KMS-11 (cell line): ENCODE results near the gene ARMC3.

Source experiments
- H2AFZ ChIP-seq: fragments of 200-600 bp; sonication (generic); 2 replicates; pipeline ENCODE4 v1.6.1; 2016; ENCODE audit warnings: antibody characterized with exemption, mixed run types, low read depth
- H3K27ac ChIP-seq: fragments of 200-600 bp; sonication (generic); 2 replicates; pipeline ENCODE4 v1.6.1; 2016; ENCODE audit warnings: mild to moderate bottlenecking, mixed run types
- H3K27me3 ChIP-seq: fragments of 200-600 bp; sonication (generic); 2 replicates; pipeline ENCODE4 v1.6.1; 2017; ENCODE audit warnings: mild to moderate bottlenecking, low read depth, mixed run types, moderate library complexity; ENCODE audit not compliant: insufficient read depth
- H3K36me3 ChIP-seq: fragments of 200-600 bp; sonication (generic); 2 replicates; pipeline ENCODE4 v1.6.1; 2017; ENCODE audit warnings: mild to moderate bottlenecking, mixed run types; ENCODE audit not compliant: insufficient read depth
- H3K4me1 ChIP-seq: fragments of 200-600 bp; sonication (generic); 2 replicates; pipeline ENCODE4 v1.6.1; 2016; ENCODE audit warnings: mild to moderate bottlenecking, low read depth, mixed run types; ENCODE audit not compliant: poor library complexity, severe bottlenecking
- H3K4me2 ChIP-seq: fragments of 200-600 bp; sonication (generic); 2 replicates; pipeline ENCODE4 v1.7.0; 2016; ENCODE audit warnings: mild to moderate bottlenecking, mixed run types
- H3K4me3 ChIP-seq: fragments of 200-600 bp; sonication (generic); IDR thresholded peaks from 2 replicates; pipeline ENCODE4 v1.6.1; 2017; ENCODE audit warnings: low read depth, low read length, mixed read lengths; ENCODE audit not compliant: insufficient read depth
- H3K79me2 ChIP-seq: fragments of 200-600 bp; sonication (generic); 2 replicates; pipeline ENCODE4 v1.6.1; 2016; ENCODE audit warnings: low read depth, mixed run types; ENCODE audit not compliant: insufficient read depth
- H3K9ac ChIP-seq: fragments of 200-600 bp; sonication (generic); 2 replicates; pipeline ENCODE4 v1.6.1; 2016; ENCODE audit warnings: mild to moderate bottlenecking, mixed run types
- H4K20me1 ChIP-seq: fragments of 200-600 bp; sonication (generic); 2 replicates; pipeline ENCODE4 v1.6.1; 2016; ENCODE audit warnings: mild to moderate bottlenecking, mixed run types; ENCODE audit not compliant: insufficient read depth
- TF ChIP-seq, protein P1 (sequence below): fragments of 200-600 bp; sonication (generic); conservative IDR thresholded peaks from 2 replicates; pipeline ENCODE4 v1.6.1; 2017; ENCODE audit warnings: low read depth, mild to moderate bottlenecking, antibody characterized with exemption, low read length, moderate library complexity, mixed read lengths

Gene ARMC3

GRCh38 chr10:23019633-23020032 lies 91.8 kb downstream of the ARMC3 start:
- no peak overlapping the region for H3K9ac ChIP-seq
- no peaks in the 10 kb centered on the region for H3K36me3 ChIP-seq
- H3K27me3 ChIP-seq, result no peaks in the 10 kb centered on the region
- H3K27ac ChIP-seq, result no peak overlapping the region
- H2AFZ ChIP-seq, result no peak overlapping the region
- no peaks in the 10 kb centered on the region for H3K79me2 ChIP-seq
- TF ChIP-seq, protein P1, sequence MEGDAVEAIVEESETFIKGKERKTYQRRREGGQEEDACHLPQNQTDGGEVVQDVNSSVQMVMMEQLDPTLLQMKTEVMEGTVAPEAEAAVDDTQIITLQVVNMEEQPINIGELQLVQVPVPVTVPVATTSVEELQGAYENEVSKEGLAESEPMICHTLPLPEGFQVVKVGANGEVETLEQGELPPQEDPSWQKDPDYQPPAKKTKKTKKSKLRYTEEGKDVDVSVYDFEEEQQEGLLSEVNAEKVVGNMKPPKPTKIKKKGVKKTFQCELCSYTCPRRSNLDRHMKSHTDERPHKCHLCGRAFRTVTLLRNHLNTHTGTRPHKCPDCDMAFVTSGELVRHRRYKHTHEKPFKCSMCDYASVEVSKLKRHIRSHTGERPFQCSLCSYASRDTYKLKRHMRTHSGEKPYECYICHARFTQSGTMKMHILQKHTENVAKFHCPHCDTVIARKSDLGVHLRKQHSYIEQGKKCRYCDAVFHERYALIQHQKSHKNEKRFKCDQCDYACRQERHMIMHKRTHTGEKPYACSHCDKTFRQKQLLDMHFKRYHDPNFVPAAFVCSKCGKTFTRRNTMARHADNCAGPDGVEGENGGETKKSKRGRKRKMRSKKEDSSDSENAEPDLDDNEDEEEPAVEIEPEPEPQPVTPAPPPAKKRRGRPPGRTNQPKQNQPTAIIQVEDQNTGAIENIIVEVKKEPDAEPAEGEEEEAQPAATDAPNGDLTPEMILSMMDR, result no peak
- H3K4me1 ChIP-seq, result peaks cover 16% of the 10 kb centered on the region
- H3K4me3 ChIP-seq, result no peak overlapping the region
- no peak overlapping the region for H3K4me2 ChIP-seq
- no peaks in the 10 kb centered on the region for H4K20me1 ChIP-seq

GRCh38 chr10:23021430-23021829 lies 93.6 kb downstream of the ARMC3 start:
- H3K4me2 ChIP-seq, result no peak overlapping the region
- H2AFZ ChIP-seq, result no peak overlapping the region
- peaks cover 17% of the 10 kb centered on the region for H3K4me1 ChIP-seq
- H3K27me3 ChIP-seq, result no peaks in the 10 kb centered on the region
- H4K20me1 ChIP-seq, result no peaks in the 10 kb centered on the region
- no peak overlapping the region for H3K9ac ChIP-seq
- H3K36me3 ChIP-seq, result no peaks in the 10 kb centered on the region
- H3K27ac ChIP-seq, result no peak overlapping the region
- TF ChIP-seq, protein P1, result no peak
- no peaks in the 10 kb centered on the region for H3K79me2 ChIP-seq
- no peak overlapping the region for H3K4me3 ChIP-seq

- H3K4me2 ChIP-seq, result peak overlapping the region; percentile 31
- no peak overlapping the region for H3K4me3 ChIP-seq
- no peak overlapping the region for H2AFZ ChIP-seq
- H3K27me3 ChIP-seq, result no peaks in the 10 kb centered on the region
- H3K79me2 ChIP-seq, result no peaks in the 10 kb centered on the region
- H3K4me1 ChIP-seq, result peaks cover 17% of the 10 kb centered on the region
- H3K27ac ChIP-seq, result no peak overlapping the region; the same call in 1 of the 2 replicates
- no peaks in the 10 kb centered on the region for H4K20me1 ChIP-seq
- TF ChIP-seq, protein P1, result no peak
- H3K36me3 ChIP-seq, result no peaks in the 10 kb centered on the region
- H3K9ac ChIP-seq, result no peak overlapping the region
Observed at GRCh38 chr10:23024002-23024401, 96.1 kb downstream of the ARMC3 start.

- H3K27me3 ChIP-seq, result no peaks in the 10 kb centered on the region
- no peaks in the 10 kb centered on the region for H3K4me1 ChIP-seq
- no peak overlapping the region for H3K4me3 ChIP-seq
- no peaks in the 10 kb centered on the region for H3K36me3 ChIP-seq
- H3K27ac ChIP-seq, result no peak overlapping the region
- H4K20me1 ChIP-seq, result no peaks in the 10 kb centered on the region
- no peak overlapping the region for H3K4me2 ChIP-seq
- no peaks in the 10 kb centered on the region for H3K79me2 ChIP-seq
- no peak overlapping the region for H3K9ac ChIP-seq
- TF ChIP-seq, protein P1, result no peak
- no peak overlapping the region for H2AFZ ChIP-seq
Observed at GRCh38 chr10:23031318-23031717, 103.5 kb downstream of the ARMC3 start.
